HepG2 (cell line): ENCODE data around the gene CDCA4. TPM values are rescaled to one million over a fixed set of nuclear protein-coding genes. Genes with fewer than 3 reads are reported as not detected.

Experiments
- ATAC-seq: fragments of 200-7000 bp; cut with Tn5 transposase; 3 replicates; pipeline ENCODE4 v1.9.1; 2020; ENCODE audit warnings: mild to moderate bottlenecking, moderate library complexity
- BruUV-seq: library from RNA; stranded (reverse); fragments of 400-500 nt; replicated peaks from 2 replicates; lab custom pipeline; 2021; lab: Mats Ljungman, UMichigan
- CTCF ChIA-PET: fragments of 300-600 bp; formaldehyde crosslinking; extraction: SDS; loops from one replicate; lab custom pipeline; 2021; ENCODE audit warnings: low total read pairs, inconsistent platforms, low intra/inter-chr PET ratio; lab: Yijun Ruan, JAX
- POLR2A ChIA-PET: fragments of 350-600 bp; sonication (Branson Sonifier 250); formaldehyde crosslinking; loops from one replicate; lab custom pipeline; 2020; ENCODE audit warnings: antibody characterized with exemption, inconsistent platforms; lab: Yijun Ruan, JAX
- DNase-seq: peaks from one replicate; pipeline ENCODE4 v3.0.0-alpha.2; 2015; ENCODE audit warnings: low spot score
- FAIRE-seq: peaks from 3 replicates; lab custom pipeline; 2011; peaks lifted over from hg19 to GRCh38; lab: Jason Lieb, UNC
- H2AFZ ChIP-seq: one replicate; pipeline ENCODE4 v1.6.1; 2011; ENCODE audit warnings: low read length, inconsistent platforms
- H3K27ac ChIP-seq: fragments of 300-600 bp; 3 replicates; pipeline ENCODE4 v1.8.0; 2011; ENCODE audit warnings: mixed run types, mild to moderate bottlenecking, mixed read lengths, low read length, inconsistent platforms; ENCODE audit not compliant: insufficient read depth; ENCODE audit errors: extremely low read length
- H3K27me3 ChIP-seq, 2 experiments: fragments of 200-600 bp in 1 of 2; 2 replicates in 1 of 2; 3 replicates in 1 of 2; pipeline versions ENCODE4 v1.6.0 to v1.8.0; 2011; ENCODE audit warnings: low read length in 2 of 2, mild to moderate bottlenecking in 2 of 2, moderate library complexity in 2 of 2, inconsistent platforms in 1 of 2; ENCODE audit not compliant: insufficient read depth in 2 of 2, control insufficient read depth in 1 of 2
- H3K36me3 ChIP-seq, 2 experiments: fragments of 200-600 bp in 1 of 2; replicated peaks in 1 of 2; 2 replicates in 1 of 2; 3 replicates in 1 of 2; pipeline versions ENCODE4 v1.5.1 to v1.8.0; 2011; ENCODE audit warnings: low read length in 2 of 2, inconsistent platforms in 1 of 2; ENCODE audit not compliant: insufficient read depth in 2 of 2, control insufficient read depth in 1 of 2
- H3K4me1 ChIP-seq: 2 replicates; pipeline ENCODE4 v1.5.1; 2012; ENCODE audit warnings: low read length, inconsistent platforms; ENCODE audit not compliant: insufficient read depth
- H3K4me2 ChIP-seq: 2 replicates; pipeline ENCODE4 v1.6.0; 2011; ENCODE audit warnings: low read depth, low read length, inconsistent platforms
- H3K4me3 ChIP-seq, 3 experiments: fragments of 200-600 bp in 1 of 3; sonication (generic), shearing (Covaris generic) in 1 of 3; replicated peaks in 1 of 3; 2 replicates each; pipeline ENCODE4 v1.5.1; 2011 to 2016; ENCODE audit warnings: low read length in 3 of 3, inconsistent platforms in 2 of 3, low read depth in 2 of 3, mild to moderate bottlenecking in 2 of 3, control low read depth in 1 of 3, mixed read lengths in 1 of 3; ENCODE audit not compliant: insufficient read depth in 1 of 3
- H3K79me2 ChIP-seq: one replicate; pipeline ENCODE4 v1.6.1; 2011; ENCODE audit warnings: low read length, inconsistent platforms; ENCODE audit not compliant: insufficient read depth
- H3K9ac ChIP-seq: 2 replicates; pipeline ENCODE4 v1.6.0; 2011; ENCODE audit warnings: mild to moderate bottlenecking, low read depth, low read length, inconsistent platforms; ENCODE audit not compliant: insufficient read depth
- H3K9me3 ChIP-seq: 2 replicates; pipeline ENCODE4 v1.5.1; 2012; ENCODE audit warnings: mild to moderate bottlenecking, low read length
- H4K20me1 ChIP-seq: 2 replicates; pipeline ENCODE4 v1.6.0; 2011; ENCODE audit warnings: inconsistent platforms, mild to moderate bottlenecking, low read length, moderate library complexity; ENCODE audit not compliant: insufficient read depth
- AGO2 ChIP-seq: fragments of 200-400 bp; formaldehyde crosslinking; optimal IDR thresholded peaks from 2 replicates; pipeline ENCODE3; 2017; ENCODE audit warnings: mild to moderate bottlenecking, low read depth, low read length, moderate library complexity
- CHCHD3 ChIP-seq: sonication (generic); formaldehyde crosslinking; IDR thresholded peaks from 2 replicates; pipeline ENCODE4 v1.8.0; 2022; ENCODE audit warnings: mild to moderate bottlenecking, missing genetic modification reagents, moderate library complexity
- NRL ChIP-seq: sonication (generic); formaldehyde crosslinking; IDR thresholded peaks from 2 replicates; pipeline ENCODE4 v1.5.0; 2020; ENCODE audit warnings: missing genetic modification reagents, mild to moderate bottlenecking, moderate library complexity, borderline replicate concordance
- THAP11 ChIP-seq: IDR thresholded peaks from 2 replicates; pipeline ENCODE4 v1.6.1; 2016; ENCODE audit warnings: missing biosample characterization, missing genetic modification reagents
- ZBTB7B ChIP-seq: sonication (generic); formaldehyde crosslinking; IDR thresholded peaks from 2 replicates; pipeline ENCODE4 v1.4.0; 2020; ENCODE audit warnings: missing genetic modification reagents
- ZNF160 ChIP-seq: sonication (generic); formaldehyde crosslinking; IDR thresholded peaks from 2 replicates; pipeline ENCODE4 v1.8.0; 2022; ENCODE audit warnings: mild to moderate bottlenecking, inconsistent platforms, missing genetic modification reagents
- ZNF263 ChIP-seq: sonication (generic); formaldehyde crosslinking; IDR thresholded peaks from 2 replicates; pipeline ENCODE4 v1.4.0; 2020; ENCODE audit warnings: missing genetic modification reagents
- ZNF670 ChIP-seq: sonication (generic); formaldehyde crosslinking; IDR thresholded peaks from 2 replicates; pipeline ENCODE4 v1.8.0; 2022; ENCODE audit warnings: mild to moderate bottlenecking, missing genetic modification reagents, borderline replicate concordance
- WGBS: methylation state at CpG from one replicate; pipeline ENCODE4 v1.1.6; 2017; ENCODE audit warnings: low lambda C conversion rate; 5-methylcytosine and 5-hydroxymethylcytosine counted together
- in situ Hi-C: cut with HindIII; loops from 2 replicates; pipeline ENCODE4 v1.10.0; 2017; ENCODE audit warnings: low pct_unique_long_range_greater_than_20kb; ENCODE audit not compliant: extremely low pct_ligation_motif_present
- intact Hi-C: fragments of 100-400 bp; cut with micrococcal nuclease; formaldehyde crosslinking; loops from one replicate; pipeline ENCODE4 v1.10.0; 2022; ENCODE audit not compliant: unreplicated experiment
- polyA plus RNA-seq, 8 experiments: library from polyadenylated mRNA; depleted of rRNA in 3 of 8; stranded (reverse) in 7 of 8; unstranded in 1 of 8; fragments of >200 nt; fragmentation: Illumina TruSeq in 4 of 8; extraction: Trizol in 4 of 8; gene quantifications; 2 replicates each; pipeline versions ENCODE4 v1.2.1 to v1.2.3, GENCODE V29; 2011 to 2016; ENCODE audit warnings: low read depth in 4 of 8, missing spikeins in 1 of 8, mixed read lengths in 1 of 8; ENCODE audit not compliant: insufficient read depth in 1 of 8
- total RNA-seq, 5 experiments: library from RNA; depleted of rRNA; stranded (reverse); fragments of >200 nt; fragmentation: Illumina TruSeq; extraction: Trizol; gene quantifications; 2 replicates each; pipeline ENCODE4 v1.2.3, GENCODE V29; 2016; ENCODE audit warnings: low read depth in 1 of 5
- TF ChIP-seq, protein P1 (sequence below): sonication (generic); formaldehyde crosslinking; IDR thresholded peaks from 2 replicates; pipeline ENCODE4 v1.5.1; 2020; ENCODE audit warnings: mild to moderate bottlenecking, missing genetic modification reagents, moderate library complexity
- TF ChIP-seq, protein P2 (sequence below): sonication (generic); formaldehyde crosslinking; IDR thresholded peaks from 2 replicates; pipeline ENCODE4 v1.8.0; 2022; ENCODE audit warnings: mild to moderate bottlenecking, missing genetic modification reagents; ENCODE audit not compliant: insufficient replicate concordance
- TF ChIP-seq, protein P3 (sequence below), 2 experiments: sonication (generic) in 1 of 2; formaldehyde crosslinking in 1 of 2; IDR thresholded peaks; 2 replicates each; pipeline versions ENCODE4 v1.4.0 to v1.6.1; 2018 to 2020; ENCODE audit warnings: missing genetic modification reagents in 2 of 2, borderline replicate concordance in 1 of 2, low read depth in 1 of 2, mild to moderate bottlenecking in 1 of 2, missing biosample characterization in 1 of 2

The CDCA4 gene
- total and polyA plus RNA-seq, 2 of the 13 experiments (the other 11 are each of a cell fraction or from before 2014, with no cell fraction given) = 19.7 to 43.1 TPM

DNA sequence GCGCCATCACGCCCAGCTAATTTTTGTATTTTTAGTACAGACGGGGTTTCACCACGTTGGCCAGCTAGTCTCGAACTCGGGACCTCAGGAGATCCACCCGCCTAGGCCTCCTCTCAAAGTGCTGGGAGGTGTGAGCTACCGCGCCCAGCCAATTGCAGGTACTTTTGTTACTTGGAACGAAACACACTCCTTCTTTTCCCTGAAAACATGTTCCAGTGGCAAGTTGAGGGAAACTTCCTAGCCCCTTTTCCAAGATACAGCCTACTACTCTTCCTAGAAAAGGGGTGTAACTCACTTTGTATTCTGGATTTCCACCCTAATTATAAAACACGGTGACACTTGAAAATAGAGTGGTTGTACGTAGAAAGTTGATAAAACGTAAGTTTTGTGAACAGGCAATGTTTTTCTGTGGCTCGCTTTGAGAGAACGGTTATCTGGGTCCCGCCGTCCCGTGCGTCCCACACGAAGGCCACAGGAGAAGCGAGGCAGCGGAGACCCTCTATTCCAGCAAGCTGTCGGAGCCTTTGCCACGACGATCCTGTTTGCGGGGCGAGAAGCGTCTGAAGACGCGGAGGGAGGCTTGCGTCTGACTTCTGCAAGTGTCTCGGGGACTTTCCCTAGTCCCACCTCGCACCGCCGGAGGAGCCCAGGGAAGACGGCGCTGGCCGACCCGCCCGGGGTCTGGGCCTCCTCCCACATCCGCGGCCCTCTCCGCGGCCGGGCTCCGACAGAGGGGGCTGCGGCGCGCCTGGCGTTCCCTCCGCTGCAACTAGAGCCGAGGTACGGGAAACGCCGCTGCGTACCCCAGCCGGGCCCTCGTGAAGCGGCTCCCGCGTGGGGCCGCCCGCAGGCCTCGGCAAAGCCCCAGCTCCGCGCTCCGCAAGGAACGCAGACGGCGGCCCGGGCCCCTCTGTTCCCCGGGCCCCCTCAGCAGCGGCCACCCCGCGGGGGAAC is 745 bp downstream of the CDCA4 start:
- Histone ChIP-seq H3K4me2 (peak overlapping the region; percentile 98), H3K36me3 (peaks cover 4 to 5% of the 10 kb centered on the region in 2 experiments; a peak in 2 of 5 replicates), H3K4me1 (peaks cover 71% of the 10 kb centered on the region), H3K4me3 (peak overlapping the region; percentile 69 to 86 (median 81)), H3K27me3 (no peaks in the 10 kb centered on the region; a peak in 1 of 5 replicates), H2AFZ (no peak overlapping the region), H3K9me3 (no peaks in the 10 kb centered on the region), H4K20me1 (peaks cover 19% of the 10 kb centered on the region), H3K9ac (peak overlapping the region; percentile 87), H3K79me2 (peaks cover 57% of the 10 kb centered on the region), H3K27ac (peak overlapping the region; percentile 74)
- ChIA-PET CTCF (interaction anchor here (3.6 kb wide), 1 partner anchor 25 kb away, joined by 20 read pairs; no protein-coding TSS in a partner anchor), POLR2A (interaction anchor here (0.9 to 3.6 kb wide), 9 partner anchors 25 to 354 kb away, joined by 3 to 18 read pairs (median 6); partner anchors contain the start of genes CLBA1, SIVA1 and ZBTB42)
- in situ Hi-C loops (no loop called here), intact Hi-C loops (loop anchor here (2.0 to 5.0 kb wide), 2 partner anchors 25 to 43 kb away; partner anchors contain the start of gene AHNAK2)
- ATAC-seq = peak; percentile 58
- BruUV-seq = TSS peak; percentile 65
- no peak for DNase-seq
- FAIRE-seq = no peak
- WGBS = 2% methylated on average over 23 of the region's 75 CpGs
- TF ChIP-seq, protein P1, sequence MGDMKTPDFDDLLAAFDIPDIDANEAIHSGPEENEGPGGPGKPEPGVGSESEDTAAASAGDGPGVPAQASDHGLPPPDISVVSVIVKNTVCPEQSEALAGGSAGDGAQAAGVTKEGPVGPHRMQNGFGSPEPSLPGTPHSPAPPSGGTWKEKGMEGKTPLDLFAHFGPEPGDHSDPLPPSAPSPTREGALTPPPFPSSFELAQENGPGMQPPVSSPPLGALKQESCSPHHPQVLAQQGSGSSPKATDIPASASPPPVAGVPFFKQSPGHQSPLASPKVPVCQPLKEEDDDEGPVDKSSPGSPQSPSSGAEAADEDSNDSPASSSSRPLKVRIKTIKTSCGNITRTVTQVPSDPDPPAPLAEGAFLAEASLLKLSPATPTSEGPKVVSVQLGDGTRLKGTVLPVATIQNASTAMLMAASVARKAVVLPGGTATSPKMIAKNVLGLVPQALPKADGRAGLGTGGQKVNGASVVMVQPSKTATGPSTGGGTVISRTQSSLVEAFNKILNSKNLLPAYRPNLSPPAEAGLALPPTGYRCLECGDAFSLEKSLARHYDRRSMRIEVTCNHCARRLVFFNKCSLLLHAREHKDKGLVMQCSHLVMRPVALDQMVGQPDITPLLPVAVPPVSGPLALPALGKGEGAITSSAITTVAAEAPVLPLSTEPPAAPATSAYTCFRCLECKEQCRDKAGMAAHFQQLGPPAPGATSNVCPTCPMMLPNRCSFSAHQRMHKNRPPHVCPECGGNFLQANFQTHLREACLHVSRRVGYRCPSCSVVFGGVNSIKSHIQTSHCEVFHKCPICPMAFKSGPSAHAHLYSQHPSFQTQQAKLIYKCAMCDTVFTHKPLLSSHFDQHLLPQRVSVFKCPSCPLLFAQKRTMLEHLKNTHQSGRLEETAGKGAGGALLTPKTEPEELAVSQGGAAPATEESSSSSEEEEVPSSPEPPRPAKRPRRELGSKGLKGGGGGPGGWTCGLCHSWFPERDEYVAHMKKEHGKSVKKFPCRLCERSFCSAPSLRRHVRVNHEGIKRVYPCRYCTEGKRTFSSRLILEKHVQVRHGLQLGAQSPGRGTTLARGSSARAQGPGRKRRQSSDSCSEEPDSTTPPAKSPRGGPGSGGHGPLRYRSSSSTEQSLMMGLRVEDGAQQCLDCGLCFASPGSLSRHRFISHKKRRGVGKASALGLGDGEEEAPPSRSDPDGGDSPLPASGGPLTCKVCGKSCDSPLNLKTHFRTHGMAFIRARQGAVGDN (CRISPR knock-in tag) = peak; percentile 27; the same call in 1 of the 2 replicates
- TF ChIP-seq, protein P2, sequence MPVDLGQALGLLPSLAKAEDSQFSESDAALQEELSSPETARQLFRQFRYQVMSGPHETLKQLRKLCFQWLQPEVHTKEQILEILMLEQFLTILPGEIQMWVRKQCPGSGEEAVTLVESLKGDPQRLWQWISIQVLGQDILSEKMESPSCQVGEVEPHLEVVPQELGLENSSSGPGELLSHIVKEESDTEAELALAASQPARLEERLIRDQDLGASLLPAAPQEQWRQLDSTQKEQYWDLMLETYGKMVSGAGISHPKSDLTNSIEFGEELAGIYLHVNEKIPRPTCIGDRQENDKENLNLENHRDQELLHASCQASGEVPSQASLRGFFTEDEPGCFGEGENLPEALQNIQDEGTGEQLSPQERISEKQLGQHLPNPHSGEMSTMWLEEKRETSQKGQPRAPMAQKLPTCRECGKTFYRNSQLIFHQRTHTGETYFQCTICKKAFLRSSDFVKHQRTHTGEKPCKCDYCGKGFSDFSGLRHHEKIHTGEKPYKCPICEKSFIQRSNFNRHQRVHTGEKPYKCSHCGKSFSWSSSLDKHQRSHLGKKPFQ (CRISPR knock-in tag) = peak; percentile 20
- peak; percentile 11; the same call in 1 of the 2 replicates for TF ChIP-seq ZNF160
- TF ChIP-seq ZNF670 (CRISPR knock-in tag) = 0 out of 2 replicates have a peak, but pooled peaks have one; percentile 52
- TF ChIP-seq CHCHD3 = no peak
- TF ChIP-seq ZNF263 = peak; percentile 44; the same call in 1 of the 2 replicates
- 0 out of 2 replicates have a peak, but pooled peaks have one; percentile 26 for TF ChIP-seq ZBTB7B (CRISPR knock-in tag)
- TF ChIP-seq, protein P3, sequence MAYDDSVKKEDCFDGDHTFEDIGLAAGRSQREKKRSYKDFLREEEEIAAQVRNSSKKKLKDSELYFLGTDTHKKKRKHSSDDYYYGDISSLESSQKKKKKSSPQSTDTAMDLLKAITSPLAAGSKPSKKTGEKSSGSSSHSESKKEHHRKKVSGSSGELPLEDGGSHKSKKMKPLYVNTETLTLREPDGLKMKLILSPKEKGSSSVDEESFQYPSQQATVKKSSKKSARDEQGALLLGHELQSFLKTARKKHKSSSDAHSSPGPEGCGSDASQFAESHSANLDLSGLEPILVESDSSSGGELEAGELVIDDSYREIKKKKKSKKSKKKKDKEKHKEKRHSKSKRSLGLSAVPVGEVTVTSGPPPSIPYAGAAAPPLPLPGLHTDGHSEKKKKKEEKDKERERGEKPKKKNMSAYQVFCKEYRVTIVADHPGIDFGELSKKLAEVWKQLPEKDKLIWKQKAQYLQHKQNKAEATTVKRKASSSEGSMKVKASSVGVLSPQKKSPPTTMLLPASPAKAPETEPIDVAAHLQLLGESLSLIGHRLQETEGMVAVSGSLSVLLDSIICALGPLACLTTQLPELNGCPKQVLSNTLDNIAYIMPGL (CRISPR knock-in tag; IDR thresholded peaks at IDR 0.05; ENCODE audit: borderline replicate concordance in 1 of 2, low read depth in 1 of 2) = peak in 1 of 2 experiments; percentile 45; a peak in 2 of 4 replicates
- peak; percentile 33; the same call in 1 of the 2 replicates for TF ChIP-seq NRL
- TF ChIP-seq AGO2 = peak; percentile 55
- no peak for TF ChIP-seq THAP11 (CRISPR knock-in tag)
